Germinal center (tissue), 1 donor: ENCODE results near the gene URB1.
"Not testable (repeated sequence)": the region's sequence is repeated elsewhere in the genome, so short reads cannot be mapped to it uniquely, and the experiment has no call there.

Experiments used
- DNase-seq: peaks from one replicate; pipeline ENCODE4 v3.0.0; 2012; ENCODE audit warnings: mixed read lengths, low spot score

URB1 gene

DNA sequence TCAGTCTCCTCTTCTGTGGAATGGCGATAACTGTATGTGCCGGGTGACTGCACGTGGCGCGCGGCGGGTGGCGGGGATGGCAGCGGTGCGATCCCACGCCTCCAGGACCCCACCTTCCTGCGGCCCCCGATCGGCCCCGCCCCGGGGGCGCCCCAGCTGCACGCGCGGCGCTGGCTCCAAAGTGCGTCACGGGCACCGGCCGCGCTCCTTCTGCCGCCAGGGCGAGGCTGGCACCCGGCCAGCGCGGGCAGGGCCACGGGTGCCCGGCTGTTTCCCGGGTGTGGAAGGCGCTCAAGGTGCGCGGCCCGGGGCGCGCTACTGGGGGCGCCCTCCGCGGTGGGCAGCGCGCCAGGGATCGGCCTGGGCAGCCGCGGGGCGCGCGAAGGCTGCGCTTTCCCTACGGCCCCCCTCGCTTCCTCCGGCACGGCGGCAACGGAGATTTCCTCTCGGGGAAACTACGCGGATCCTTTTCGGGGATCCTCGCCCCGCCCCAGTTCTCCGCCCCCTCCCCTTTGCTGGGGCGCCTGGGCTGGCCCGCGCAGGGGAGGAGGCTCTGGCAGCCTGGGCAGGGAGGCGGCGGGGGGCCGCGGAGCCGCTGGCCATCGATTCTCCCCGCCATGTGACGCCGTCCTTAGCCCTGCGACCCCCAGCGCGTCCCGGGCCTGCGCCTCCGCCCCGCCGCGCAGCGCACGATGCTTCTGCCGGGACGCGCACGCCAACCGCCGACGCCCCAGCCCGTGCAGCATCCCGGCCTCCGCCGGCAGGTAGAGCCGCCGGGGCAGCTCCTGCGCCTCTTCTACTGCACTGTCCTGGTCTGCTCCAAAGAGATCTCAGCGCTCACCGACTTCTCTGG, 19.6 kb upstream of the URB1 start, which contains the start of gene EVA1C:
TSS of gene EVA1C (plus strand) at position 545 of the 853 bp plus-strand sequence. CDS start at position 693, 148 bp downstream.
- DNase-seq, result peak; percentile 13

DNA sequence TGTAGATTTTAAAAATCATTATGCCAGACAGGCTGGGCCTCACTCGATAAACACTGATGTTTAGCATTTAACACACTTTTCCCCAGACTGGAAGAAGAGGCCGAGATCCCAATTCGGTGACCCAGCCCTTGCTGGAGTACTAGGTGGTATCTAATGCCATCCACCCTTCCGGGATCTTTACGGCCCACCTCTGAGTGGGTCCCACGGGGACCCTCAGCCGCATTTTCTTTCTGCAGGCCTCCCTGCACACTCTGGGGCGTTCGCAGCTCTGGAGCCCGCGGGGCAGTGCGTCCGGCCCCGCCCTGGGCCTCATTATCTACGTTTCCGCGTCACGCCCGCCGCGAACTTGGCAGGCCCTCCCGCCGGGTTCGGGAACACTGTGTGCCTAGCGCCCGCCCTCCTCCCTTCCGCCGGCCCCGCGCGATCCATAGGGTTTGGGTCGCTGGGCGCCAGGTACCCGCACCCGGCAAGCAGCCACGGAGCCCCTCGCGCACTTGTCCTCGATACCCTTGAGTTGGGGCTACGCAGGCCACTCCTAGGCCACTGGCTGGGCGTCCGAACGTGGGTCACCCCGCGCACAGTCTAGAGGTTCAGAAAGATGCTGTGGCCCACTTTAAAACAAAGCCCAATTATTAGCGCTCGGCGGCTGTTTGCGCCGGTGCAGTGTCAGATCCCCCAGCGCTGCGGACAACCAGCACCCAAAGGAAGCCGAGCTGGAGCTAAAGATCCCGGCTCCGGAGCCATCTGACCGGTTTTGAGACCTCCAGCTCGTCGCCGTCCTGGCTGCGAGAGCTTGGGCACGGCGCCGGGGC, 18.7 kb upstream of the URB1 start:
- peak; percentile 9 for DNase-seq

DNA sequence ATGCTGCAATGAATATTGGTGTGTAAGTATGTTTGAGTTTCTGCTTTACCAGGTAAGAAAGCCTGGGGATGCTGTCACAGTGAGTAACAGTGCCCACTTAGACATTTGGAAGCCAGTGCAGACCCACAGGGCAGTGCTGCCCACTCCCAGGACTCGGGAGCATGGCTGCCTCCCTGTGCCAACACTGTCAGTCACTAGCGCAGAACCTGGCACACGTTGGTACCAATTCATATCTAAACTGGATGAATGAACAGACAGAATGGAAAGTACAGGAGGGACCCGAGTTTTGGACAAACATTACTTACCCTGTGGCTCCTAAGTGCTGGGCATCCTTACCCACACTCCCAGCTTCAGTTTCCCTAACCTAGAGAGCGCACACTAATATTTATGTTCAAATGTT, 18.1 kb upstream of the URB1 start:
- DNase-seq, result no peak

DNA sequence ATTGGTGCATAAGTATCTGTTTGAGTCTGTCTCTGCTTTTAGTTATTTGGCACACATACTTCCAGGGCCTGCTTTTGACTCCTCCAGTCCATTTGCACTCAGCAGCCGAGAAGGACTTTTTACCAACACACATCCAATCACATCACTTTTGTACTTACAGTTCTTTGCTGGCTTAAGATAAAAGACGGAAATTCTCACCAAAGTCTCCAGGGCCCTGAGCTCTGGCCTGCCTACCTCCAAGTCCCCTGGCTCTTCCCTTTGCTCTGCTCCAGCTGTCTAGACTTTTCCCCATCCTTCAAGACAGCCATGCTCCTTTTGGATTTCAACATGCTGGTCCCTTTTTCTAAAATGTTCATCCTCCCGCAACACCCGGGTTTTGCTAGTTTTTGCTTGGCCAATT, 17.5 kb upstream of the URB1 start:
- no peak for DNase-seq

DNA sequence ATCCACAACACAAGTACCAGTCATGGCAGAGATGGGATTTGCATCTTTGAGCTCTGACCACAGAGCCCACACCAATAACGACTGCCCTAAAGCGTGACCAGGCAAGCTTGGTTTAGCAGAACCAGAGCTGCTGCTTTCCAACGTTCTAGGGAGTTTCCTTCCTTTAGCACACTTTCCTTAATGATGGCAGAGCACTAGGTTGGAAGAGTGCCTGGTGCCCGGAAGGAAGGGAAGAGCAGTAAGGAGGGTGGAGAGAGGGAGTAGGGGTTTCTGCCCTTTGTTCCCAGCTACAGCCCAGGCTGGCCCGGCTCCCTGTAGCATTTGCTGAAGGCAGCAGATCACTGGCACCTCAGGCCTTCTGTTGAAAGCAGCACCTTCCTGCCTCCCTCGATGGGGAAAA, 13.6 kb upstream of the URB1 start:
- DNase-seq, result no peak

DNA sequence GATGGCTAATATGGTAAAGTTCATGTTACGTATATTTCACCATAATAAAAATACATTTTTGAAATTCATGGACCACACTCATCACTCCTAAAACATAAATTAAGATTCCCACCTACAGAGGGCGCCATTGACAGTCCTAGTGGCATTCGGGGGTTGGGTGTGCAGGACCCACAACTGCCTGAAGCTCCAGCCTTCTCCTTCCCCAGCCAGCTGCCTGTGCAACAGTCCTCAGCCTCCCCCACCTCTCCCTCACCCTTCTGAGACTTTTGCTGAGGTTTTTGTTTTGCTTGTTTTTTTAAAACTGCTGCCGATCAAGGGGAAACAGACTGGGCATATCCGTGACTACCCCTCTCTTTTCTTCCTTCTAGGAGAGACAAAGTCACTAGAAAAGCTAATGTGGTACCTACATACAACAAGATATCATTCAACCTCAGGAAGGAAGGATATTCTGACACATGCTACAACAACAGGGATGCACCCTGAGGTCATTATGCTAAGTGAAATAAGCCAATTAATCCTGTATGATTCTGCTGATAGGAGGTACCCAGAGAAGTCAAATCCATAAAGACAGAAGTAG, 10.5 kb upstream of the URB1 start:
- peak; percentile 36 for DNase-seq

DNA sequence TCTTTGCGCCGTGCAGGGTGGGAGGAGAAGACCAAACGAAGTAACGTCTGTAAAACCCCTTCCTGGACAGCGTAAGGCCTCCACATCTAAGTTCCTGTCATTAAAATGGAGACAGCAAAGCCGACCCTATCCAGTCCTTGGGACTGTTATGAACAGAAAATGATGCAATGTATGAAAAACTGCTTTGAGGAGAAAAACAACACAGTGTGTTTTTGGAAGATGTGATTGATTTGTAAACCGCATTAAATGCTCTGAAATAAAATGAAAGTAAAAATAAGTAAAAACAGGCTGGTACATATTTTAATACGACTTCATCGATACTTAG, 827 bp upstream of the URB1 start:
- no peak for DNase-seq

DNA sequence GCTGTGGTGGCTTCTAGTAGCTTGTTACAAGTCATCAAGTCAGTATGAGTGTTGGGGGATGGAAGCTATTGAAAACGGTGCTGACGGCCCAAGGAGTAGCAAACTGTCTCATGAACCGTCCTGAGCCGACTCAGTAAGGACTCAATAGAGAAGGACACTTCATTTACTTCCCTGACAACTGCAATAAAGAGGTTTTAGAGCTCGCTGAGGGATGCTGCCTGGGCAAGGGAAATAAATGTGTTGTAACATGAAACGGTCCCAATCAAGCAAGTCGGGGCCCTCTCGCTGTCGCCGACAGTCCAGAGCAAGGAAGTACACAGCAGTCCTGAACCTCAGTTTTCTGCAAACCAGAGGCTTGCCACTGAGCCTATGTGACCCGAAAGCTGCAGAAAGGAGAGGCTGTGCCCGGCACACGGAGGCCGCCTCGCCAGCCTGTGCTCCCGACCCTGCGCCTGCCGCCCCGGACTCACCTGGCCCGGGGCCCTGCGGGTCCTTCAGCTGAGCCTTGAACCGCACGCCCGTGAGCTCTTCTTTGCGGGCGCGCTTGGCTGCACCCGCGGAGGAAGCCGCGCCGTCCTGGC, 423 bp downstream of the URB1 start:
- DNase-seq, result no peak

DNA sequence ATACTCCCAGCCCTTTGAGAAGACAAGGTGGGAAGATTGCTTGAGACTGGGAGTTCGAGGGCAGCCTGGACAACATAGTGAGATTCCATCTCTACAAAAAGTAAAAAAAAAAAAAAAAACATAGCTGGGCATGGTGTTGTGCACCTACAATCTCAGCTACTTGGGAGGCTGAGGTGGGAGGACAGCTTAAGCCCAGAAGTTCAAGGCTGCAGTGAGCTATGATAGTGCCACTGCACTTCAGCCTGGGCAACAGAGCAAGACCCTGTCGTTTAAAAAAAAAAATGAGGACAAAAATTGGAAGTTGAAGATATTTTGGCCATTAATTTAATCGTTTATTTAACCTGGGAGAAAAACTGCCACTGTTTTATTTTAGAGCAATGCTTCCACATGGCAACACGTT, 1.1 kb downstream of the URB1 start:
- no peak for DNase-seq

DNA sequence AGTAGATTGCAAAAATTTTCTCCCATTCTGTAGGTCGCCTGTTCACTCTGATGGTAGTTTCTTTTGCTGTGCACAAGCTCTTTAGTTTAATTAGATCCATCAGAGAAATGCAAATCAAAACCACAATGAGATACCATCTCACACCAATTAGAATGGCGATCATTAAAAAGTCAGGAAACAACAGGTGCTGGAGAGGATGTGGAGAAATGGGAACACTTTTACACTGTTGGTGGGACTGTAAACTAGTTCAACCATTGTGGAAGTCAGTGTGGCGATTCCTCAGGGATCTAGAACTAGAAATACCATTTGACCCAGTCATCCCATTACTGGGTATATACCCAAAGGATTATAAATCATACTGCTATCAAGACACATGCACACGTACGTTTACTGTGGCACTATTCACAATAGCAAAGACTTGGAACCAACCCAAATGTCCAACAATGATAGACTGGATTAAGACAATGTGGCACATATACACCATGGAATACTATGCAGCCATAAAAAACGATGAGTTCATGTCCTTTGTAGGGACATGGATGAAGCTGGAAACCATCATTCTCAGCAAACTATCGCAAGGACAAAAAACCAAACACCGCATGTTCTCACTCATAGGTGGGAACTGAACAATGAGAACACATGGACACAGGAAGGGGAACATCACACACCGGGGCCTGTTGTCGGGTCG, 2.1 kb downstream of the URB1 start:
- DNase-seq, result not testable (repeated sequence)

DNA sequence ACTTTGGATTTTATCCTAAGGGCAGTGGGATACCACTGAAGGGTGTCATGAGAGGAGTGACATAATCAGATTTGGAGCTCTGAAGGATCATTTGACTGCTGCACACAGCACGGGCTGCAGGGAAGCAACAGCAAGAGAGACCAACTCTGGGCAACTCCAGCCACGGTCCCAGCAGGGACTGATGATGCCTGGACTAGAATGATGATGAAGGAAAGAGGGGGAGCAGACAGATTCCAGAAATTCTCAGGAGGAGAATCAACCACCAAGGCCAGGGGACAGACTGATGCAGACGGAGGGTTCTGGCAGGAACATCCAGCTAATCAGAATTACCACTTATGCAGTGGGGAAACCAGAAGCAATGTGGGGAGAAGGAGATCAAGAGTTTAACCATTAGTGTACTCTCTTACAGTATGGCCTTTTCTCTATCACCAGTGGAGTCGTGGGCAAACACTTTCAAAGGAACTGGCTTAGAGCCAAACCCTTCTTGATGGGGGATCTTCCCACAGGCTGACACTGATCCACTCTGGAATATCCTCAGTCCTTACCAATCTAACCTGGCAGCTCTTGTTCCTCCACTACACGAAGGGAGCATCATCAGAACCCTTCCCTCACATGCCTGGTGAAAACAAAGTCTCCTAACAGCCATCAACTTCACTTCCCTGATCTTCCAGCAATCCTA, 3.3 kb downstream of the URB1 start:
- DNase-seq, result no peak

DNA sequence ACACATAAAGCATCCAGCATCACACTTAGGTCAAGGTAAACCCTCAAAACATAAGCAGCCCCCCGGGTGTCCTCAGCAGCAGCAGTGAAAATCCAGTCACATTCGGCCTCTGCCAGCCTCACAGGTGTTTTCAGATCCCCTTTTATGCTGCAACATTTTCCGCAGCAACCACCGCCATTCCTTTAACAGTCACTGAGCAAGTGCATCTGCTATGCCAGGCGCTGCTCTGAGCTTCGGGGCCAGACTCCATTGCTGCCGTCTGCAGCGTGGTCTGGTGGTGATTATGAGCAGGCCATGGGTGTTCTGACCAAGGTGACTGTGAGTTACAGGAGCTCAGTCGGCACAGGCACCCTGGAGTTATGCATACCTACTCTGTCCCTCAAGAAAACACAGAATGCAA, 4.5 kb downstream of the URB1 start:
- DNase-seq, result no peak

DNA sequence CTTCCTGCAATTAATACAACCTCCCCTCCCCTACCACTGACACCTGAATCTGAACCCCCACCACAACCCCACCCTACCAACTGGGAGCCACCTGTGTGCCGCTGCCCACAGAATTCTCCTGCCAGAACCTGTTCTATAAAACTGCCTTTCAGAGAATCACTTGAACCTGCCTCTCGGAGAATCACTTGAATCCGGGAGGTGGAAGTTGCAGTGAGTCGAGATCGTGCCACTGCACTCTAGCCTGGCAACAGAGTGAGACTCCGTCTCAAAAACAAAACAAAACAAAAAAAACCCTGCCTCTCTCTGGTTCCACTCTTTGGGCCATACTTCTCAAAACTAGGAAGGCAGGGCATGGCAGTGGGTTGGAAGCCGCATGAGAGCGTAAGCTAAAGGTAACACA, 5.7 kb downstream of the URB1 start:
- no peak for DNase-seq

DNA sequence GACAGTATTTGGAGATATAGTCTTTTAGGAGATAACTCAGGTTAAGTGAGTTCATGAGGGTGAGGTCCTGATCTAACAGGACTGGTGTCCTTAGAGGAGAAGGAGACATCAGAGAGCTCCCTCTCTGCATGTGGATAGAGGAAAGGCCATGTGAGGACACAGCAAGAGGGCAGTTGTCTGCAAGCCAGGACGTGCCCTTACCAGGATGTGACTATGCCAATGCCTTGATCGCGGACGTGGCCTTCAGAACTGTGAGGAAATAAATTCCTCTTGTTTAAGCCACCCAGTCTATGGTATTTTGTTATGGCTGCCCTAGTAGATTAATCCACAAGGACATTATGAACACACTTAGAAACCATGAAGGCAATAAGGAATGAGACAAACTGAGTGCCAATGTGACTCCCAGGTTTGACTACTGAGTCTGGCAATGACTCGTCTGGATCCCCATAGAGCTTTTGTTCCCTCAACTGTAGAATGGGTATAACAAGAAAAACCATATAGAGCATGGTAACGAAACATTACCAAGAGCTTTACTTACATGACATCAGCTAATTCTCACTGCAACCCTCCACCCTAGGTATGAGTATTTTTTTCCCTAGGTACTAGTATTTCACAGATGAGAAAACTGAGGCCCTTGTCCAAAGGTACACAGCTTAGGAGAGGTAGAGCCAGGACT, 6.5 kb downstream of the URB1 start:
- DNase-seq, result no peak

DNA sequence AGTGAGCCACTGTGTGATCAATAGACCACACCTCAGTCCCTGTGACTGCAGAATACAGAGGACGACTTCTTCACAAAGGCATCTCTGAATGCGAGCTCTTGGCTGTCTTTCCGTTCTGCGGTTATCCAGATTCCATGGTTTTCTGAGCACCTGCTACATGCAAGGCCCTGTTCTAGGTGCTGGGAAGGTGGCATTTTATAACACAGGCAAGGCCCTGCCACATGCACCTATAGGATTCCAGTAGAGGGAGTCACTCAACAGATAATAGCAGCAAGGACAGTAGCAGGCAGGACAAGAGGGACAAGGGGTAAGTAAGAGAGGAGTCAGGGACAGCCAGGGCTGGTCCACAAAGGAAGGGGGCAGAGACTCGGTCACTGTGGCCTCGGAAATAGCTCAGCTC, 9.0 kb downstream of the URB1 start:
- no peak for DNase-seq

DNA sequence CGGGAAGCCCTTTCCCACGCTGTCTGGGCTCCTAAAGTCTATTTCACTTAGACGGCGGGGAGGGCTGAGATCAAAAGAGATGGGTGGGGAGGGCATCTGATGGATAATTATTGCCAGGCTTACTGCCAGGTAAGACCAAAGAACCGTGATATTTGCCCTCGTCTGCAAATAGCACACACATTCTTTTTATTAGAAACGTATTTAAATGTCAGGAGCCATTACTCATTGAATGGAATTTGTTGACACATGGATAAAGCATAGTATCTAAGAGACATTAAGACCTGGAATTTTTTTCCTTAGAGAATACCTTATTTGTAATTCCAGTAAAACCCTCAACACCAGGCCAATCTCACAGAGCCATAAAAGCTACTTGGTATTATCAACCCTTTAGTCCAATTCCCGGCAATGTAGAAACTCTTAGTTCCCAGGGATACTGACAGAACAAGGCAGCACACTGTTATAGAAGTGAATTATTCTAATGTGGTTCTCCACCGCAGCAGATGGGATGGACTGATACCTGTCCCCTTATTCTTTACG, 10.6 kb downstream of the URB1 start:
- no peak for DNase-seq

DNA sequence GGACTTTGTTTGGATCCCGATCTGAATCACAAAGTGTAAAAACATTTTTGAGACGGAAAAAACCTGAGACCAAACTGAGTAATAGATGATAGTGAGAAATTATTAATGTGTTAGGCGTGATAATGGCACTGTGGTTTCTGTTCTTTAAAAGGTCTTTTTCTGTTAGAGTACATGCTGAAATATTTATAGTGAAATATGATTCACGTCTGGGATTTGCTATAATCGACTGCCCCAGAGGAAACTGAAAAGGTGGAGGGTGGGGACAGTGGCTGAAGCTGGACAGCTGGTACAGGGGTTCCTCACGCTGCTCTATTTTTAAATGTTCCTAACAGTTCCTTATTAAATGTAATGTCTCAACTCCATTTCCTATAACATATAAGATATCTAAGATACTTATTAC, 11.2 kb downstream of the URB1 start:
- DNase-seq, result no peak

DNA sequence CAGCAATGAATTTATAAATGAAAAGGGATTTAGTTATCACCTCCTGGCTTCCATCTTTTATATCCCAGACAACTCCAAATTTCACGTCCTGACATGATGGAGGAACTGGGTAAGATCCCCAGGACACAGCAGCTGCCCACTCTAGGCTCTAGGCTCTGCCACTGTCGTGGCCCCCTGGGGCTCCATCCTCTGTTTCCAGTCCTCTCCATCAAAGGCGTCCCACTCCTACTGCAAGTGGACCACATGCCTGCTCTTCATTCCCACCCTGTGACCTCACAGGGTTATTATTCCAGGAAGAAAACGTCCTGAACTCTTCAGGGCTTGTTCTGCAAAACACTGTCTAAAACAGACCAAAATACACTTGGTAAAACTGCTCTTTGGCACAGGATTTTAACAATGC, 11.9 kb downstream of the URB1 start:
- DNase-seq, result no peak

DNA sequence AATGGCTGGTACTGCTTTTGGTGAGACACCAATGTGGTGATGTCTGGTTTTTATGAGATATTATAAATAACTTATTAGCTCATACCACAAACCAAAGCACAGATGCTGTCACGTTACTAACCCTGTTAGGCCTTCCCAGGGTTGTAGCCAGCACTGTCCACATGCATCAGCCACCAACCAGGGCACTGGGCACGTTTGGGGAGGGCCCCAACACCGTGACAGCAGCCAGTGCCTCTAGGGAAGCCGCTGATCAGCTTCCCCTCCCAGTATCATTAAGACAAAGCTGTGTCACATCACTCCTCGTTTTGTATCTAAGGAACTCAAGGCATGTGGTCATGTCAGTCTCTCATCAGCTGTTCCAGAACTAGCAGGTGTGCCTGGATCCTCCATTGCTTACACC, 13.9 kb downstream of the URB1 start:
- no peak for DNase-seq

DNA sequence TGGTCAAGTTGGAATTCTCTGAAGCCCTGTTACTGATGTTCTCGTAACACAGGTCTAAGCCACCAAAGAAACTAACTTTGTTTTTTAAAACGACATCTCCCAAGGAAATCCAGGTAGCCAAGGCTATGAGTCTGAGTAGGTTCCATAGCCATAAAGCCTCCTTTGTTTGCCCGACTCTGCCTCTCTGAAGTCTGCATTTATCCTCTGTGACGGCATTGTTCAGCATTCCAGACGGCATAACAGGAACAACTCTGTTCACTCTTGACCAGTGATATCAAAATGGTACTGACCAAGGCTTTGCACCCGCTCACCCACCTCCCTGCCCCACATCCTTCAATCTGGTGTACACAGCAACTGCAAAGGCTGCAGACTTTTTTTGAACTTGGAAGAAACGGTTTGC, 14.8 kb downstream of the URB1 start:
- no peak for DNase-seq

DNA sequence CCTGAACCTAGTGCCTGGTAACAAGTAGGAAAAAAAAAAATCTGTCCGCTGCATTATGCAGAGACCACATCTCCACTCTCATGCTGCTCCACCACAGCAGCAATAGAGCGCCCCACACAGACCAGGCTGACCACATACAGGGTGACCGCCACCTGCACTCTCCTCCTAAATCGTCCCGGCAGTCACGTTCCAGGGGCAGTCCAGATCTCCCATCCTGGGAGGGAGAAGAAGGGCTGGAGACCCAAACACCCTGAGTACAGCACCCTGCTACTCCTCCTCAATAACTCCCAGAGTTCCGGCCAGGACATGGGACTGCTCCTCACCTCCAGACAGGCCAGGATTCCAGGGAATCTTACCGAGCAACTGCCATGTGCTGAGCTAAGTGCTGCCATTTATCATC, 15.3 kb downstream of the URB1 start:
- no peak for DNase-seq
